Measurements from ENCODE around the gene NDUFAF8.

GRCh38 chr17:81287152-81287551 is 48.0 kb downstream of the NDUFAF8 start:
- TF ChIP-seq CTCF (IDR thresholded peaks at IDR 0.05) (no peak), POLR2A (IDR thresholded peaks at IDR 0.05) (no peak), EP300 (IDR thresholded peaks at IDR 0.05) (no peak)
